Measurements from ENCODE around the gene OPRPN. TPM values are rescaled to one million over a fixed set of nuclear protein-coding genes. Genes with fewer than 3 reads are reported as not detected.

OPRPN gene
- total and polyA plus RNA-seq, 2 of the 8 experiments (the other 6 are each of a cell fraction or from before 2014, with no cell fraction given): not detected

GRCh38 chr4:70382691-70383181 is 15.0 kb upstream of the OPRPN start, which contains the start of gene SMR3B:
TSS of gene SMR3B (plus strand) at chr4:70383131. CDS start at chr4:70384511, 1,380 bp downstream.
- Histone ChIP-seq H3K9ac (replicated peaks in 1 of 4; ENCODE audit: extremely low read depth in 1 of 4, low read depth in 3 of 4, low read length in 3 of 4) (no peak within 1 kb of the TSS), H3K14ac (ENCODE audit: insufficient read length) (no peak within 1 kb of the TSS), H3K36me3 (ENCODE audit: control insufficient read depth in 2 of 4, insufficient read depth in 4 of 4, low read length in 3 of 4) (no peaks in the 10 kb centered on the region), H3K4me2 (ENCODE audit: insufficient read depth in 1 of 2, low read depth in 2 of 2, low read length in 2 of 2) (no peak within 1 kb of the TSS), H3K56ac (replicated peaks; ENCODE audit: insufficient read length, low read depth, low read length) (no peak within 1 kb of the TSS), H4K91ac (replicated peaks; ENCODE audit: insufficient read length, low read length) (no peak within 1 kb of the TSS), H2BK20ac (ENCODE audit: low read length) (no peak within 1 kb of the TSS), H4K8ac (ENCODE audit: extremely low read depth, insufficient read depth, low read length) (no peak within 1 kb of the TSS), H3K4me3 (ENCODE audit: extremely low read depth in 1 of 4, insufficient read depth in 2 of 4, low read depth in 3 of 4, low read length in 4 of 4) (no peak within 1 kb of the TSS), H3K4ac (replicated peaks; ENCODE audit: insufficient read length, low read depth, low read length) (no peak within 1 kb of the TSS), H2BK12ac (ENCODE audit: low read depth, low read length) (no peak within 1 kb of the TSS), H4K5ac (ENCODE audit: insufficient read length, low read depth, low read length) (no peak within 1 kb of the TSS), H4K20me1 (replicated peaks in 1 of 2; ENCODE audit: control insufficient read depth in 1 of 2, insufficient read depth in 2 of 2, low read length in 2 of 2) (no peaks in the 10 kb centered on the region), H2BK5ac (ENCODE audit: low read depth, low read length) (no peak within 1 kb of the TSS), H2BK15ac (ENCODE audit: low read length) (no peak within 1 kb of the TSS), H3K23me2 (ENCODE audit: low read depth, low read length) (no peaks in the 10 kb centered on the region), H3K9me3 (ENCODE audit: insufficient read depth in 2 of 2, low read depth in 1 of 2, low read length in 1 of 2) (no peaks in the 10 kb centered on the region), H3K79me1 (ENCODE audit: low read depth, low read length) (no peaks in the 10 kb centered on the region), H3K4me1 (replicated peaks in 1 of 4; ENCODE audit: control insufficient read depth in 3 of 4, insufficient read depth in 4 of 4, low read length in 3 of 4) (no peaks in the 10 kb centered on the region), H3K18ac (ENCODE audit: extremely low read depth, low read length) (no peak within 1 kb of the TSS), H3K27ac (ENCODE audit: low read depth, low read length) (no peak within 1 kb of the TSS), H3K79me2 (ENCODE audit: control insufficient read depth in 1 of 2, insufficient read depth in 2 of 2, low read length in 2 of 2) (no peaks in the 10 kb centered on the region), H2AFZ (ENCODE audit: low read length) (no peak within 1 kb of the TSS), H2BK120ac (replicated peaks; ENCODE audit: low read depth, low read length) (no peak within 1 kb of the TSS), H2AK5ac (ENCODE audit: low read depth, low read length) (no peak within 1 kb of the TSS), H3K23ac (ENCODE audit: insufficient read length) (no peak within 1 kb of the TSS), H3K27me3 (replicated peaks in 1 of 4; ENCODE audit: control insufficient read depth in 3 of 4, extremely low read depth in 1 of 4, insufficient read depth in 3 of 4, low read length in 3 of 4) (no peaks in the 10 kb centered on the region)
- CTCF ChIA-PET (ENCODE audit: partially characterized antibody): interaction anchor here (0.6 kb wide), 1 partner anchor 17 kb away, joined by 3 read pairs; no protein-coding TSS in a partner anchor
- no peak for FAIRE-seq
- 93% methylated on average over 5 of the region's 5 CpGs; no CpG with 5 or more reads in 1 of the 2 experiments for WGBS, 2 experiments (ENCODE audit: extremely low coverage in 1 of 2, insufficient coverage in 1 of 2, insufficient read length in 1 of 2, insufficient replicate concordance in 2 of 2, low coverage in 1 of 2, low lambda C conversion rate in 2 of 2, missing lambda C conversion rate in 1 of 2)
- no peak for DNase-seq (ENCODE audit: low read depth in 1 of 2, low spot score in 2 of 2)
- POLR2A ChIA-PET (ENCODE audit: partially characterized antibody): no interaction called here
- TF ChIP-seq POLR2A (IDR thresholded peaks at IDR 0.05; ENCODE audit: control extremely low read depth in 1 of 2, low read depth in 2 of 2, low read length in 2 of 2): no peak
